Measurements from ENCODE around the gene SAT2. TPM values are rescaled to one million over a fixed set of nuclear protein-coding genes. Genes with fewer than 3 reads are reported as not detected.

Gene SAT2
- total and polyA plus RNA-seq, 10 of the 15 experiments (the other 5 are each of a cell fraction or from before 2014, with no cell fraction given) = 14.6 to 44.0 (median 27.9) TPM

GRCh38 chr17:7582396-7583252, 45.0 kb downstream of the SAT2 start:
- no peak overlapping the region for H2AFZ ChIP-seq (ENCODE audit: control insufficient read depth, low read depth, low read length)
- ATAC-seq = no peak
- H3K79me2 ChIP-seq (ENCODE audit: control insufficient read depth, insufficient read depth, low read length) = peaks cover 36% of the 10 kb centered on the region
- H3K36me3 ChIP-seq (ENCODE audit: control insufficient read depth in 2 of 2, insufficient read depth in 2 of 2, low read length in 1 of 2) = peaks cover 9 to 17% of the 10 kb centered on the region in 2 experiments; a peak in 3 of 4 replicates
- 97% methylated on average over 24 of the region's 36 CpGs for WGBS (ENCODE audit: insufficient coverage, insufficient replicate concordance, low lambda C conversion rate, missing lambda C conversion rate)
- peak overlapping the region; percentile 99 for H3K27ac ChIP-seq (ENCODE audit: control insufficient read depth, insufficient read depth)
- FAIRE-seq = no peak
- POLR2A ChIA-PET = interaction anchor here (1.4 to 3.6 kb wide), 3 partner anchors 9 to 104 kb away, joined by 9 to 39 read pairs (median 31); partner anchors contain the start of genes SAT2, TP53 and WRAP53
- no peaks in the 10 kb centered on the region for H3K27me3 ChIP-seq (replicated peaks in 1 of 2; ENCODE audit: control insufficient read depth in 2 of 2, insufficient read depth in 2 of 2, low read length in 1 of 2)
- H3K4me3 ChIP-seq = peak overlapping the region; percentile 75; the same call in 1 of the 2 replicates
- H3K9ac ChIP-seq (ENCODE audit: control insufficient read depth, insufficient read depth, low read length) = peak overlapping the region; percentile 100
- no peak for DNase-seq (ENCODE audit: low read depth, low spot score)
- in situ Hi-C loops (cut with MboI) = no loop called here
- no peaks in the 10 kb centered on the region; the same call in 1 of the 2 replicates for H4K20me1 ChIP-seq (ENCODE audit: control insufficient read depth, insufficient read depth)
- CTCF ChIA-PET = interaction anchor here (0.8 to 3.8 kb wide), 5 partner anchors 22 to 104 kb away, joined by 3 to 46 read pairs (median 11); partner anchors contain the start of genes SENP3, TNFSF12, TNFSF13 and TP53
- intact Hi-C loops (cut with micrococcal nuclease; ENCODE audit: unreplicated experiment) = loop anchor here (5.0 kb wide), 1 partner anchor 35 kb away; no protein-coding TSS in a partner anchor
- no peaks in the 10 kb centered on the region for H3K9me3 ChIP-seq (replicated peaks; ENCODE audit: control insufficient read depth, insufficient read depth, low read length)
- SMC1A ChIA-PET (ENCODE audit: uncharacterized antibody, unreplicated experiment) = interaction anchor here (1.0 to 4.6 kb wide), 5 partner anchors 7 to 104 kb away, joined by 3 to 42 read pairs (median 6); partner anchors contain the start of genes TP53 and WRAP53
- H3K4me2 ChIP-seq (ENCODE audit: control insufficient read depth, insufficient read depth) = peak overlapping the region; percentile 91
- RAD21 ChIA-PET (ENCODE audit: unreplicated experiment) = interaction anchor here (1.4 to 4.0 kb wide), 5 partner anchors 9 to 146 kb away, joined by 6 to 43 read pairs (median 9); partner anchors contain the start of genes FXR2, SENP3, TP53 and WRAP53
- BruUV-seq (replicated peaks) = no TSS peak
- peaks cover 42% of the 10 kb centered on the region for H3K4me1 ChIP-seq (ENCODE audit: control insufficient read depth, insufficient read depth, low read length)
- TF ChIP-seq MLLT1 (IDR thresholded peaks at IDR 0.05) = 0 out of 2 replicates have a peak, but pooled peaks have one; percentile 8
- TF ChIP-seq STAT3 (IDR thresholded peaks at IDR 0.05; ENCODE audit: low read depth, low read length) = no peak
- no peak for TF ChIP-seq BCLAF1 (IDR thresholded peaks at IDR 0.05)
- no peak for TF ChIP-seq PAX5 (IDR thresholded peaks at IDR 0.05; ENCODE audit: borderline replicate concordance, low read depth, low read length)
- TF ChIP-seq KLF5 (IDR thresholded peaks at IDR 0.05; ENCODE audit: partially characterized antibody) = no peak
- TF ChIP-seq NBN (IDR thresholded peaks at IDR 0.05) = no peak
- no peak for TF ChIP-seq MAX (IDR thresholded peaks at IDR 0.05; ENCODE audit: low read depth, low read length)
- no peak for TF ChIP-seq CUX1 (IDR thresholded peaks at IDR 0.05; ENCODE audit: insufficient replicate concordance, low read depth, low read length)
- peak; percentile 19; the same call in 1 of the 2 replicates for TF ChIP-seq POLR2A (IDR thresholded peaks at IDR 0.05; ENCODE audit: low read depth, low read length)
- TF ChIP-seq CBX5 (IDR thresholded peaks at IDR 0.05; ENCODE audit: low read depth) = no peak
- 0 out of 2 replicates have a peak, but pooled peaks have one; percentile 31 for TF ChIP-seq BACH1 (IDR thresholded peaks at IDR 0.05; ENCODE audit: borderline replicate concordance)
- no peak for TF ChIP-seq SP1 (IDR thresholded peaks at IDR 0.05; ENCODE audit: low read depth, low read length)
- TF ChIP-seq HDGF (IDR thresholded peaks at IDR 0.05) = no peak

Measured in GM12878 (cell line).